Cerebellar nuclear complex (tissue), 1 donor: Measurements from ENCODE around the gene CFAP45.

Experiments used
- DNase-seq, 2 experiments: peaks; one replicate each; lab custom pipeline; 2025; lab: John Stamatoyannopoulos, UW

The CFAP45 gene

DNA sequence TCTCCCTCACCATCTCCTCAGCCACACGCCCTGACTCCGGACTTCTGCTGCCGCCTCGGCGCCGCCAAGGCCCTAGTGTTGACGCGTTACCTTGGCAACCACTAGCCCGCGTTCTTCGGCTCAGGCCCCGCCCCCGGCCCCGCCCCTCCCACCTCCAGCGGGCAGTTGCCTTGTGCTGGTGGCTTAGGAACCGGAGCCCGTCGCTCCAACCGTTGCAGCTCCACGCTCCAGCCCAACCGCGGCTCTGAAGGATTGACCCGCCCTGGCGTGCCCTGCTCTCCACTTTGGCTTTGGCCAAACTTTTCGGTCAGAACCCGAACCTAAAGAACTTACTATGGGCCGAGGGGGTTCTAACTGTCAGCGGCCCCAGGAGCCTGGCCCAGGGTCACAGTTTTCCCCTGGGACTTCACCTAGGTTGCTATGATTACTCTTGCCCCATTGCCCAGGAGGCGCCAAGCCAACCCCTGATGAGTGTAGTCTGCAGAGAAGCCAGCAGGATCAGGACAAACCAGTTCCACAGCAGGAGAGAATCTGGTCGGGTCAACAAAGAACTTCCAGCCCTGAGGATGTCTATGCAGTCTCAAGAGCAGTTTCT lies at the start of gene CFAP45:
CFAP45 (minus strand) TSS at position 80 of the 595 bp plus-strand sequence; CDS start at position 13, 67 bp downstream.
- no peak for DNase-seq

DNA sequence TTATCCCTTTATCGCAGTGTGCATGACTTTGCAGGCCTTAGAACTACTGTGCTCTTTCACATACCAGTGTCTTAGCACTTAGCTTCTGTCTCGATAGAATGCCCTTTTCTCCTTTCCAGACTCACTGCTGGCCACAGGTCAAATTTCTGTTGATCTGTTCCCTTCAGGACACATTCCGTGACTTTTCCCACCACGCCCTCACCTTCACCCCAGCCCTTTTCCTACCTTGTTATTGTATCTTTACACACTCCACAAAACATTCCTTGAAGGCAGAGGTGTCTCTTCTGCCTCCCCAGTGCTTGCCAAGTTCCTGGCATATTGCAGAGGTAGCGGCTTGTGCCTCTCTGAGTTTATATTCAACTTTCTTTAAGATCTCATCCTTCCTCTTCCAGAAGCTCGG lies 49.2 kb upstream of the CFAP45 start:
- DNase-seq, result no peak

GRCh38 chr1:159947942-159948341 lies 48.0 kb upstream of the CFAP45 start:
- DNase-seq, result no peak

GRCh38 chr1:159946242-159947187 lies 46.5 kb upstream of the CFAP45 start:
- no peak for DNase-seq

- peak; percentile 28 to 57 for DNase-seq
These were observed 45.7 kb upstream of the CFAP45 start, which contains the start of gene IGSF9 for GRCh38 chr1:159945483-159946241. Gene IGSF9, minus strand, starts transcription at chr1:159945613. Its CDS starts 2,159 bp downstream, at chr1:159943454.

- DNase-seq, result no peak
These were observed 44.9 kb upstream of the CFAP45 start for GRCh38 chr1:159944623-159945455.

GRCh38 chr1:159943908-159944622 lies 44.1 kb upstream of the CFAP45 start:
- DNase-seq, result no peak

- DNase-seq, result no peak
These were observed 43.3 kb upstream of the CFAP45 start for GRCh38 chr1:159943278-159943640.

DNA sequence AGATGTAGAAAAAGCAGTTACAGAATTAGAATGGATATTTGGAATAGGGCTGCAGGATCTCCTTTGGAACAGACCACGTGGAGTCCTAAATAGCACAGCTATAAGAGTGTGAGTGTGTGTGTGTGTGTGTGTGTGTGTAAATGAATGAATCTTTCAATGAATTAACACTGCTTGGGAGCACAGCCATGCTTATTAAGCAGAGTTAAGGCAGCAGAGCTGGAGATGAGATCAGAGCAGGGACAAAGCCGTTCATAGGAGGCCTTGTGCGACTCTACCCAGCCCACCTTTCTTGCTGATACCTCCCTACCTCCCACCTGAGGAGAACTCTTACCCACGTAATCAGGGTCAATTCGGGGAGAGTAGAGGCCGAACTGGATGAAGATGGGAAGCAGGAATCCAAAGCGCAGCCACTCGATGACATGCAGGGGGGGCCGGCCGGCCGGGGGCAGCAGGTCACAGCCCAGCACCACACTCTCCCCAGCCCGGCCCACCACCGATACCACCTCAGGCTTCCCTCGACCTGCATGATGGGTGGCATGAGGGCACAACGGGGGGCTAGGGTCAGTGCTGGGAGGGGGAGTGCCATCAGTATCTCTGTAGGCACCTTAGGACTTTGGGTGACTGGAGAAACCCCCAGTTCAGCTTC lies 42.8 kb upstream of the CFAP45 start:
- DNase-seq, result no peak

- DNase-seq, result no peak
These were observed 41.9 kb upstream of the CFAP45 start for GRCh38 chr1:159941591-159942560.

DNA sequence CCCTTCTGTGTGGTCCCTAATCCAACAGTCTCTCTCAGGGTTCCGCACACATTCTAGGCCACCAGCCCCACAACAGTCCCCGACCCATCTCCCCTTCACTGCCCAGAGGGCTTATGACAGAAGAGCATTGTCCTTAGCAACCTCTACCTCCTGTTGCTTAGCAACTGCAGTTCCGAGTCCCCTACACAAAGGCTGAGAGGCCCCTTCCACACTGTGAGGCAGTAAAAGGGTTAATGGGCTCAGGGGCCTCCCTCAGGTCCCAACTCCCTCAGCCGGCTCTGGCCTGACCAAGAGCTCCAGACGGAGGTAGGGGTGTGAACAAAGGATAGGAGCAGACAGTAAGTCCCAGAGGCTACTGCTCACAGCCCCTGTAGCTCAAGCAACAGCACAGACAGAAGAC lies 41.2 kb upstream of the CFAP45 start:
- no peak for DNase-seq

DNA sequence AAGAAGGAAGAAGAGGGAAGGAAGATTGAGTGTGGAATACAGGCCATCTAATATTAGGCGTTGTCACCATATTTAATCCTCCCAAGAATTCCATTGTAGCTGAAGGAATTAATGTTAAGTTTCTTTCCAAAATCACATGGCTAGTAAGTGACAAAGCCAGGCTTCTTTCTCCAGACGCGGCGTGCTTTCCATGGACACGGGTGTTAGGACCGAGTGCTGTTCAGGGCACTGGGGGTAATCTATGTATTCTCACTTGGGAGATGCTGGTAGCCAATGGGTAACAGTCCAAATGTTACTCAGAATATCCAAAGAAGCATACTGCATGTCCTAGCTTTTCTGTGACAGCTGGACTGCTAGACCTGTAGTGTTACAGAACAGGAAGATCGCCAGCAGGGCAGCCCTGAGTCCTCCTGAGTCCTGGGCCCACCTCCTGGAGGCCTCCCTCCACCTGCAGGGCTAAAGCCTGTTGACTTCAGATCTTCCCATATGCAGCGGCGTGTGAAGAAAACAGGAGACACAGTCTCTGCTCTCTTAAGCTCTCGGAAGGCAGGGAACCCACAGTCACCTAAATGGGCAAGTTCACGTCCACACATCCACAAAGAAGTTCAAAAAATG lies 40.1 kb upstream of the CFAP45 start:
- no peak for DNase-seq

- no peak for DNase-seq
These were observed 39.7 kb upstream of the CFAP45 start for GRCh38 chr1:159939678-159940002.

DNA sequence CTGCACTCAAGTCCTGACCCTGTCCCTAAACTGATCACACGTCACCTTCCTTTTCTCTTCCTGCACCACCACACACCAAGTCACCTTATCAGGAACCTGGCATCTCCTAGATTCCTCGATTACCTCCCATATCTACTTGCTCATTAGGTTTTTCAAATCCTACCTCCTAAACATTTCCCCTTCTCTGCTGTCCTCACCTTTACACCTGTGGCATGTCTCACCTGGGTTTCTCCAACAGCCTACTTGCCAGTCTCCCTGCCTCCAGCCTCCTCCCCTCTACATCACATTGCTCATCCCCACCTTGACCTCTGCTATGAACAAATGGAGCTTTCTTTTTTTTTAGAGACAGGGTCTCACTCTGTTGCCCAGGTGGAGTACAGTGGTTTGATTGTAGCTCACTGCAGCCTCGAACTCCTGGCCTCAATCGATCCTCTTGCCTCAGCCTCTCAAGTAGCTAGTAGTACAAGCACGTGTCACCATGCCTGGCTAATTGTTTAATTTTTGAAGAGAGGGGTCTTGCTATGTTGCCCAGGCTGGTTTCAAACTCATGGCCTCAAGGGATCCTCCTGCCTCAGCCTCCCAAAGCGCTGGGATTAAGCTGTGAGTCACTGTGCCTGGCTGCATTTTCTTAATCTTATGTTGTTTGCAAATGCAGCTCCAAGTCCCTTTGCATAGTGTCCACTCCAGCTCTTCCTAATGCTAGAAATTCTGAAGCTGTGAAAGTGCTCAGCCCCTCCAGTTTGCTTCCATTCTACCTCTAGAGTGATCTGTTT lies 39.1 kb upstream of the CFAP45 start:
- DNase-seq, result no peak

DNA sequence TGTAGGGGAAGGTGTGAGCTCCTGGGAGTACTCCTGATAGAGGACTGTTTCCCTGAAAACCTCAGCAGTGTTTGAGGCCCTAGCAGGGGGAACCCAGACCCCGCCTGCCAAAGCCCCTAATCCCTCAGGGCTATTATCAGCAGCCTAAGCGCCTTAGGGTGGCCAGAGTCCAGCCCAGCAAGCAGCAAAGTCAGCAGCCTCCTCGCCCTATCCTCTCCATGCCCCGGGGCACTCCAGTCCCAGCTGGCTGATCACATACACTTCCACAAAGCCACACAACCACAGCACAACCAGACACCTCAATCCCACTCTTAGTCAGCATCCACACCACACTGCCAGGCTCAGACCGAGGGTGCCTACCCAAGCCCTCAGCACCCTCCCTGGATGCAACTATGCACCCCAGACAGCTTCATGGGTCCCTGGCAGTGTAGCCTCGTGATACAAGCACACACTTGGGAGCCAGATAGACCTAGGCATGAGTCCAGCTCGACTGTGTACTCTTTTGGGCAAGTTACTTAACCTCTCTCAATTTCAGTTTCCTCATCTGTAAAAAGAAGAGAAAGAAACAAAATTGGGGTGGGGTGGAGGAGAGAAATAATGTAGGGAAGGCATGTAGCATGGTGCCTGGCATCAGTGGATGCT lies 38.4 kb upstream of the CFAP45 start:
- no peak for DNase-seq

GRCh38 chr1:159937054-159937750 lies 37.2 kb upstream of the CFAP45 start:
- DNase-seq, result no peak
